ENCODE measurements around the gene RCAN3.
"Not testable (repeated sequence)": the region's sequence is repeated elsewhere in the genome, so short reads cannot be mapped to it uniquely, and the experiment has no call there.

RCAN3 gene

DNA sequence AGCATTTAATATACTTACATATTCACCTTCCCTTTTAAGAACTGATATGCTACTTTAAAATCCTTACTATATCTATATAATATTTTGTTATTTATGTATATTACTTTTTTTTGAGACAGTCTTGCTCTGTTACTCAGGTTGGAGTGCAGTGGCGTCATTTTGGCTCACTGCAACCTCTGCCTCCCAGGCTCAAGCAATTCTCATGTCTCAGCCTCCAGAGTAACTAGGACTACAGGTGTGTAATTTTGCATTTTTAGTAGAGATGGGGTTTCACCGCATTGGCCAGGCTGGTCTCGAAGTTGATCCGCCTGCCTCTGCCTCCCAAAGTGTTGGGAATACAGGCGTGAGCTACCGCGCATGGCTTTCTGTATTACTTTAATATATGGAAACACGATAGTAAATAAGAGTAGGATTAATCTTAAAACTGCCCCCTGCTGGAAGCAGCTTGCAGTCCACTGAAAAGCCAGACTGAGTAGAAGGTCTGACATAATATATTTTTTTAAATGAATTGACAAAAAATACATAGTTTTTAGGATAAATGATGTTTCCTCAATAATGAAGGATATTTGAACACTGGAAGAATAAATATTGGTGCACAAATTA lies 24.4 kb downstream of the RCAN3 start:
- Mint-ChIP-seq H3K4me3 (no peak overlapping the region), H3K27ac (no peak overlapping the region), H3K36me3 (ENCODE audit: low read depth) (no peaks in the 10 kb centered on the region), H3K27me3 (ENCODE audit: low read depth) (no peaks in the 10 kb centered on the region), H3K9me3 (no peaks in the 10 kb centered on the region), H3K4me1 (peaks cover 5% of the 10 kb centered on the region)
- peak; percentile 24 to 50 (median 26) for TF ChIP-seq CTCF (IDR thresholded peaks at IDR 0.05; ENCODE audit: unreplicated experiment in 3 of 3)

DNA sequence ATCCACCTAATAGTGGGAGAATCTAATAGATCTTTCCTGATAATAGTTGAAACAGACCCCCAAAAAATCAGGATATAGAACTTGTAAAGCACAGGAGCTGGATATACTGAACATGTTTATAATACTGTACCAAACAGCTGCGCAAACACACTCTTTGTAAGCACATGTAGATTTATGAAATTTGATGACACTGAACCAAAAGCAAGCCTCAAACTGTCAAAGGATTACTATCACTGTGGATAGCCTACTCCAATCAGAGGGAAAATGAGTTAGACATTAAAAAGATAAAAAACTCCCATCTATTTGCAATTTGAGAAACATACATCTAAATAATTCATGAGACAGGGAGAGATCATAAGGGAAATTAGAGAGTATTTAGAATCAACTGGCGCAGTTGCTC lies 26.1 kb downstream of the RCAN3 start:
- no peaks in the 10 kb centered on the region for H3K27me3 Mint-ChIP-seq (ENCODE audit: low read depth)
- H3K4me1 Mint-ChIP-seq, result peaks cover 5% of the 10 kb centered on the region
- H3K9me3 Mint-ChIP-seq, result no peaks in the 10 kb centered on the region
- TF ChIP-seq CTCF (IDR thresholded peaks at IDR 0.05; ENCODE audit: unreplicated experiment in 3 of 3), result no peak
- no peak overlapping the region for H3K4me3 Mint-ChIP-seq
- no peaks in the 10 kb centered on the region for H3K36me3 Mint-ChIP-seq (ENCODE audit: low read depth)
- H3K27ac Mint-ChIP-seq, result no peak overlapping the region

DNA sequence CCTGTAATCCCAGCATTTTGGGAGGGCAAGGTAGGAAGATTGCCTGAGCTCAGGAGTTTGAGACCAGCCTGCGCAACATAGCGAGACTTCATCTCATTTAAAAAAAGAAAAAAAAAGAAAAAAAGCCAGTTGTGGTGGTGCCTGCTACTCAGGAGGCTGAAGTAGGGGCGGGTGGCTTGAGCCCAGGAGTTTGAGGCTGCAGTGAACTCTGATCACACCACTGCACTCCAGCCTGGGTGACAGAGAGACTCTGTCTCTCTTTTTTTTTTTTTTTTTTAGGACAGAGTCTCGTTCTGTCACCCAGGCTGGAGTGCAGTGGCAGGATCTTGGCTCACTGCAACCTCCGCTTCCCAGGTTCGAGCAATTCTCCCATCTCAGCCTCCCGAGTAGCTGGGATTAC lies 26.7 kb downstream of the RCAN3 start:
- H3K4me1 Mint-ChIP-seq; H3K36me3 Mint-ChIP-seq (ENCODE audit: low read depth); H3K9me3 Mint-ChIP-seq; H3K27me3 Mint-ChIP-seq (ENCODE audit: low read depth); H3K27ac Mint-ChIP-seq; H3K4me3 Mint-ChIP-seq: not testable (repeated sequence)

DNA sequence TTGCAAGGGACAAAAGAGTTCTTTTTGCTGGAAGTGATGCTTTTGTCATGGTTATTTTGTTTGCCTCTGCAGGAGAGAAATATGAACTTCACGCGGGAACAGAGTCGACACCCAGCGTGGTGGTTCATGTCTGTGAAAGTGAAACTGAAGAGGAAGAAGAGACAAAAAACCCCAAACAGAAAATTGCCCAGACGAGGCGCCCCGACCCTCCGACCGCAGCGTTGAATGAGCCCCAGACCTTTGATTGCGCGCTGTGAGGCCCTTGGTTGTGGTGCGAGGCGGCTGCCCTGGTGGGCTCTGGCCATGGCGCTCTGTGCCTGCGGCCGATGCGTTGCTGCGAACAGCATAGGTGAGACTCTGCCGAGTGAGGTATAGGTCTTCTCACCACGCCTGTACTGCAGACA lies 32.4 kb downstream of the RCAN3 start:
- peaks cover 2% of the 10 kb centered on the region for H3K4me1 Mint-ChIP-seq
- H3K27ac Mint-ChIP-seq, result no peak overlapping the region
- no peak for TF ChIP-seq CTCF (IDR thresholded peaks at IDR 0.05; ENCODE audit: unreplicated experiment in 3 of 3)
- no peak overlapping the region for H3K4me3 Mint-ChIP-seq
- H3K9me3 Mint-ChIP-seq, result no peaks in the 10 kb centered on the region
- H3K27me3 Mint-ChIP-seq (ENCODE audit: low read depth), result no peaks in the 10 kb centered on the region
- H3K36me3 Mint-ChIP-seq (ENCODE audit: low read depth), result no peaks in the 10 kb centered on the region

DNA sequence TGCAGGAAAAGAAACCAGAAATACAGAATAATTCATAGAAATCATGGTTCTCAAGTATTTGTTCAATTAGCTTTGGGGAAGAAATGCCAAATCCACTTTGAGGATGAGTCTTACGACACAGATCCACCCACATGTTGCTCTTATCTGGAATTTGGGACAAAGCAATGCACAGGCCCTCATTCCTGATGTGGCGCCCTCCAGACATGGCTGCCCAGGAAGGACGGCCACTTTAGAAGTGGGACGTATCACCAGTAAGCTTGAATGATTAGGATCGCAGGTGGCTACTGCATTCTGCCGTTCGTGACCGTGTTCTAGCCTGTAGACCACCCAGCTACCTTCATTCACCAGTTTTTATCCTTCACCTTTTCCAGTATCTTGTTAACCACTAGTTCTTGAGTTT lies 33.1 kb downstream of the RCAN3 start:
- H3K27ac Mint-ChIP-seq, result peak overlapping the region in 1 of 3 experiments; percentile 82
- H3K4me1 Mint-ChIP-seq, result peaks cover 10% of the 10 kb centered on the region
- no peaks in the 10 kb centered on the region for H3K27me3 Mint-ChIP-seq (ENCODE audit: low read depth)
- H3K9me3 Mint-ChIP-seq, result no peaks in the 10 kb centered on the region
- H3K4me3 Mint-ChIP-seq, result no peak overlapping the region
- no peaks in the 10 kb centered on the region for H3K36me3 Mint-ChIP-seq (ENCODE audit: low read depth)
- no peak for TF ChIP-seq CTCF (IDR thresholded peaks at IDR 0.05; ENCODE audit: unreplicated experiment in 3 of 3)

GRCh38 chr1:24536391-24536840 lies 33.8 kb downstream of the RCAN3 start:
- Mint-ChIP-seq H3K4me3 (no peak overlapping the region), H3K9me3 (no peaks in the 10 kb centered on the region), H3K4me1 (peaks cover 10% of the 10 kb centered on the region), H3K36me3 (ENCODE audit: low read depth) (no peaks in the 10 kb centered on the region), H3K27me3 (ENCODE audit: low read depth) (no peaks in the 10 kb centered on the region), H3K27ac (peak overlapping the region; percentile 27 to 82 (median 29))
- TF ChIP-seq CTCF (IDR thresholded peaks at IDR 0.05; ENCODE audit: unreplicated experiment in 3 of 3), result no peak
